ENCODE measurements around the gene FAAH.

DNA sequence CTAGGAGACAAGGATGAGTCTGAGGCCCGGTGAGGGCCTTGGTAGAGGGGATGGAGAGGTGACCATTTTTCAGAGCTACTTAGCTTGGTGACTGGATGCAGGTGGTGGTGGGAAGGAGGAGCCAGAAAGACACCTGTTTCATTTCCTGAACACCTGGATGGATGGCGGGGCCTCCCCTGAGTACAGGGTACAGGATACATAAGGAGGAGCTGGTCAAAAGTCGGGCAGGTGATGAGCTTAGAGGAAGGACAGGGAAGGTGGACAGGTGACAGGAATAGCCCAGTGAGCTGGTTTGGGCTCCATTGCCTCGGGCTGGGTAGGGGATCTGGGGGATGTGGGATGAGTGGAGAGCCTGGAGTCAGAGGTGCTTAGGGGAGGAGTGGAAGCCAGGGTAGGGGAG lies 6.3 kb downstream of the FAAH start:
- no peak for TF ChIP-seq POLR2AphosphoS5 (IDR thresholded peaks at IDR 0.05; ENCODE audit: low read depth, low read length)
- no peak for TF ChIP-seq SPI1 (IDR thresholded peaks at IDR 0.05; ENCODE audit: low read depth, low read length)
- TF ChIP-seq TAF1 (IDR thresholded peaks at IDR 0.05; ENCODE audit: low read depth, low read length): no peak
- TF ChIP-seq POLR2A (IDR thresholded peaks at IDR 0.05; ENCODE audit: low read depth, low read length): no peak

All from GM12891 (cell line).